HUES48 (cell line): Measurements from ENCODE around the gene SMC1B.

Experiments used
- H3K27ac ChIP-seq: one replicate; pipeline ENCODE4 v1.7.0; 2013; ENCODE audit warnings: low read depth, low read length, inconsistent platforms
- H3K27me3 ChIP-seq: 2 replicates; pipeline ENCODE4 v1.6.1; 2013; ENCODE audit warnings: mild to moderate bottlenecking, low read length; ENCODE audit not compliant: control insufficient read depth, insufficient read depth
- H3K36me3 ChIP-seq: 2 replicates; pipeline ENCODE4 v1.6.1; 2013; ENCODE audit warnings: low read length; ENCODE audit not compliant: control insufficient read depth, insufficient read depth
- H3K4me1 ChIP-seq: 2 replicates; pipeline ENCODE4 v1.6.1; 2013; ENCODE audit warnings: mild to moderate bottlenecking, low read length; ENCODE audit not compliant: control insufficient read depth, insufficient read depth
- H3K4me3 ChIP-seq: 2 replicates; pipeline ENCODE4 v1.5.1; 2013; ENCODE audit warnings: mild to moderate bottlenecking, low read depth, low read length
- H3K9ac ChIP-seq: 2 replicates; pipeline ENCODE4 v1.6.1; 2013; ENCODE audit warnings: mild to moderate bottlenecking, low read depth, low read length, moderate library complexity
- H3K9me3 ChIP-seq: 2 replicates; pipeline ENCODE4 v1.6.1; 2013; ENCODE audit warnings: low read length; ENCODE audit not compliant: control insufficient read depth, insufficient read depth

Gene SMC1B

GRCh38 chr22:45309422-45310227 is 103.8 kb downstream of the SMC1B start, which contains the start of gene FAM118A:
TSS of gene FAM118A (plus strand) at chr22:45309934. CDS start at chr22:45322380, 12,446 bp downstream.
- H3K36me3 ChIP-seq: no peaks in the 10 kb centered on the region; the same call in 1 of the 2 replicates
- no peaks in the 10 kb centered on the region for H3K9me3 ChIP-seq
- no peaks in the 10 kb centered on the region for H3K27me3 ChIP-seq
- H3K4me3 ChIP-seq: peak within 1 kb of the TSS; percentile 65
- H3K27ac ChIP-seq: peak within 1 kb of the TSS; percentile 87
- H3K4me1 ChIP-seq: peaks cover 11% of the 10 kb centered on the region
- H3K9ac ChIP-seq: peak within 1 kb of the TSS; percentile 63

GRCh38 chr22:45308957-45309421 is 104.4 kb downstream of the SMC1B start:
- peaks cover 11% of the 10 kb centered on the region for H3K4me1 ChIP-seq
- H3K27me3 ChIP-seq: no peaks in the 10 kb centered on the region
- peak overlapping the region; percentile 79 for H3K27ac ChIP-seq
- H3K9ac ChIP-seq: peak overlapping the region; percentile 63
- H3K9me3 ChIP-seq: no peaks in the 10 kb centered on the region
- peak overlapping the region; percentile 62 for H3K4me3 ChIP-seq
- no peaks in the 10 kb centered on the region; the same call in 1 of the 2 replicates for H3K36me3 ChIP-seq

GRCh38 chr22:45308391-45308956 is 104.9 kb downstream of the SMC1B start:
- H3K9me3 ChIP-seq: no peaks in the 10 kb centered on the region
- no peaks in the 10 kb centered on the region; the same call in 1 of the 2 replicates for H3K36me3 ChIP-seq
- no peak overlapping the region for H3K27ac ChIP-seq
- H3K4me1 ChIP-seq: peaks cover 11% of the 10 kb centered on the region
- H3K9ac ChIP-seq: no peak overlapping the region
- H3K4me3 ChIP-seq: 0 out of 2 replicates have a peak overlapping the region, but pooled peaks have one; percentile 62
- no peaks in the 10 kb centered on the region for H3K27me3 ChIP-seq

- H3K36me3 ChIP-seq: no peaks in the 10 kb centered on the region
- no peaks in the 10 kb centered on the region for H3K9me3 ChIP-seq
- H3K9ac ChIP-seq: no peak overlapping the region
- H3K4me1 ChIP-seq: peaks cover 11% of the 10 kb centered on the region
- no peak overlapping the region for H3K27ac ChIP-seq
- H3K27me3 ChIP-seq: no peaks in the 10 kb centered on the region
- no peak overlapping the region for H3K4me3 ChIP-seq
Observed at GRCh38 chr22:45306139-45306538, 107.3 kb downstream of the SMC1B start.

GRCh38 chr22:45305456-45306075 is 107.8 kb downstream of the SMC1B start:
- H3K4me1 ChIP-seq: peaks cover 11% of the 10 kb centered on the region
- H3K4me3 ChIP-seq: no peak overlapping the region
- H3K36me3 ChIP-seq: no peaks in the 10 kb centered on the region
- H3K27me3 ChIP-seq: no peaks in the 10 kb centered on the region
- no peaks in the 10 kb centered on the region for H3K9me3 ChIP-seq
- no peak overlapping the region for H3K27ac ChIP-seq
- H3K9ac ChIP-seq: no peak overlapping the region

GRCh38 chr22:45304971-45305370 is 108.4 kb downstream of the SMC1B start:
- no peak overlapping the region for H3K9ac ChIP-seq
- no peak overlapping the region for H3K27ac ChIP-seq
- no peaks in the 10 kb centered on the region for H3K9me3 ChIP-seq
- H3K36me3 ChIP-seq: no peaks in the 10 kb centered on the region
- no peak overlapping the region for H3K4me3 ChIP-seq
- no peaks in the 10 kb centered on the region for H3K27me3 ChIP-seq
- peaks cover 11% of the 10 kb centered on the region for H3K4me1 ChIP-seq

GRCh38 chr22:45303181-45303580 is 110.2 kb downstream of the SMC1B start:
- no peaks in the 10 kb centered on the region for H3K27me3 ChIP-seq
- no peak overlapping the region for H3K9ac ChIP-seq
- H3K4me3 ChIP-seq: no peak overlapping the region
- no peak overlapping the region for H3K27ac ChIP-seq
- peaks cover 10% of the 10 kb centered on the region; the same call in 1 of the 2 replicates for H3K4me1 ChIP-seq
- no peaks in the 10 kb centered on the region for H3K9me3 ChIP-seq
- H3K36me3 ChIP-seq: no peaks in the 10 kb centered on the region

GRCh38 chr22:45302751-45303150 is 110.6 kb downstream of the SMC1B start:
- Histone ChIP-seq H3K36me3 (no peaks in the 10 kb centered on the region), H3K4me3 (no peak overlapping the region), H3K4me1 (peaks cover 10% of the 10 kb centered on the region; the same call in 1 of the 2 replicates), H3K27ac (no peak overlapping the region), H3K9ac (no peak overlapping the region), H3K9me3 (no peaks in the 10 kb centered on the region), H3K27me3 (no peaks in the 10 kb centered on the region)

- no peaks in the 10 kb centered on the region for H3K9me3 ChIP-seq
- H3K9ac ChIP-seq: no peak overlapping the region
- H3K36me3 ChIP-seq: no peaks in the 10 kb centered on the region
- H3K4me3 ChIP-seq: no peak overlapping the region
- no peaks in the 10 kb centered on the region for H3K27me3 ChIP-seq
- peaks cover 10% of the 10 kb centered on the region; the same call in 1 of the 2 replicates for H3K4me1 ChIP-seq
- H3K27ac ChIP-seq: no peak overlapping the region
Observed at GRCh38 chr22:45298934-45299505, 114.4 kb downstream of the SMC1B start.

GRCh38 chr22:45296628-45297297 is 116.6 kb downstream of the SMC1B start:
- Histone ChIP-seq H3K27ac (no peak overlapping the region), H3K9me3 (no peaks in the 10 kb centered on the region), H3K27me3 (no peaks in the 10 kb centered on the region), H3K9ac (no peak overlapping the region), H3K4me3 (no peak overlapping the region), H3K4me1 (peaks cover 10% of the 10 kb centered on the region; the same call in 1 of the 2 replicates), H3K36me3 (no peaks in the 10 kb centered on the region)
